ENCODE results near the gene FMNL2. TPM values are rescaled to one million over a fixed set of nuclear protein-coding genes. Genes with fewer than 3 reads are reported as not detected.

The FMNL2 gene
- total and polyA plus RNA-seq, 2 experiments from 2014 or later: 4.4 to 18.6 TPM

DNA sequence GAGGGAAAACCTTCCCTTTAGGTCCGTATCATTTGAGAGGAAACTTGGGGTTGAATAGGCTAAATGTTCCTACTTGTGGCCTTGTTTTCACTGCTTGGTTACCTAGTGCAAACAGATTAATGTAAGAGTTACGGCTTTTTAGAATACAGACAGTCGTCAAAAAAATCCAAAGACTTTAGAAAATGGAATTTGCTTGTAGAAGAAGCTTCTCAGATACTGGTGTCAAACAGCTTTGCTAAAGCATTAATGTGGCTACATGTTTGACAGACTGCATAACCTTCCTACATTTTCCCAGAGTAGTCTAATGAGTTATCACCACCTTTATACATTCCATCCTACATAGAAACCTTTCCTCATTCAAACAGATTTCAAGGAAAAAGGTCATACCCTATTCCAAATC lies 114.6 kb downstream of the FMNL2 start:
- Histone ChIP-seq H3F3A (ENCODE audit: insufficient read depth) (peaks cover 31% of the 10 kb centered on the region), H3K79me2 (ENCODE audit: insufficient read depth) (peaks cover 69% of the 10 kb centered on the region), H3K36me3 (ENCODE audit: low read depth) (no peaks in the 10 kb centered on the region), H3K4me2 (ENCODE audit: unreplicated experiment) (no peak overlapping the region), H3K4me1 (ENCODE audit: insufficient read depth) (peaks cover 20% of the 10 kb centered on the region), H3K4me3 (no peak overlapping the region), H3K27me3 (replicated peaks; ENCODE audit: insufficient read depth) (no peaks in the 10 kb centered on the region), H3K9ac (no peak overlapping the region), H3K27ac (no peak overlapping the region), H3K9me3 (ENCODE audit: low read depth) (no peaks in the 10 kb centered on the region), H3K9me2 (ENCODE audit: insufficient read depth) (no peaks in the 10 kb centered on the region), H4K20me1 (ENCODE audit: insufficient read depth) (no peaks in the 10 kb centered on the region), H2AFZ (no peak overlapping the region)
- TF ChIP-seq EZH2 (IDR thresholded peaks at IDR 0.05; ENCODE audit: insufficient read depth, poor library complexity, severe bottlenecking) (no peak), EZH2phosphoT487 (IDR thresholded peaks at IDR 0.05; ENCODE audit: insufficient read depth, low read depth) (no peak)
- in situ Hi-C loops (cut with MboI): no loop called here
- DNase-seq: no peak
- WGBS, 2 experiments (ENCODE audit: low coverage in 1 of 2, low lambda C conversion rate in 2 of 2, missing lambda C conversion rate in 2 of 2): 95 to 96% methylated on average over 3 of the region's 3 CpGs

DNA sequence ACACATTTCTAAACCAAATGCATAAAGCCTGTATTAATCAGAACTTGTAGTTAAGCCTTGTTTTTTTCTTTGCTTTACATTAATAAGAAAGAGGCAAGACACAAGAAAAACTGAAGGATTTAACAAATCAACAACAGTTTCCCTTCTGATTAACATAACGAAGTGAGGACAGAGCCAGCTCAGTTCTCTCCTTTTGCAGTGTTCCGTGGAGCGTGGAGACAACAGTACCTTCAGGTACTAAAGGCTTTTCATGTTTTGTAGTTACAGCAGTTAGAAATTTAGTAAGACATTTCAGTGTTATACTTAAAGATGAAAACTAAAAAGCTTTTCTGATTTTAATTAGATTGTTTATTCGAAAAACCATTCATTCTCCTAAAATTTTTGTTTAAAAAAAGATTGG lies 115.2 kb downstream of the FMNL2 start:
- Histone ChIP-seq H3K79me2 (ENCODE audit: insufficient read depth) (peaks cover 69% of the 10 kb centered on the region), H3K27me3 (replicated peaks; ENCODE audit: insufficient read depth) (no peaks in the 10 kb centered on the region), H3K4me2 (ENCODE audit: unreplicated experiment) (no peak overlapping the region), H3F3A (ENCODE audit: insufficient read depth) (peaks cover 29% of the 10 kb centered on the region), H3K9ac (no peak overlapping the region), H3K9me2 (ENCODE audit: insufficient read depth) (no peaks in the 10 kb centered on the region), H3K4me1 (ENCODE audit: insufficient read depth) (peaks cover 18% of the 10 kb centered on the region), H3K4me3 (no peak overlapping the region), H3K36me3 (ENCODE audit: low read depth) (no peaks in the 10 kb centered on the region), H3K27ac (no peak overlapping the region), H4K20me1 (ENCODE audit: insufficient read depth) (no peaks in the 10 kb centered on the region), H3K9me3 (ENCODE audit: low read depth) (no peaks in the 10 kb centered on the region), H2AFZ (no peak overlapping the region)
- 95 to 98% methylated on average over 4 of the region's 4 CpGs for WGBS, 2 experiments (ENCODE audit: low coverage in 1 of 2, low lambda C conversion rate in 2 of 2, missing lambda C conversion rate in 2 of 2)
- DNase-seq: no peak
- in situ Hi-C loops (cut with MboI): no loop called here
- TF ChIP-seq EZH2phosphoT487 (IDR thresholded peaks at IDR 0.05; ENCODE audit: insufficient read depth, low read depth) (no peak), EZH2 (IDR thresholded peaks at IDR 0.05; ENCODE audit: insufficient read depth, poor library complexity, severe bottlenecking) (no peak)

DNA sequence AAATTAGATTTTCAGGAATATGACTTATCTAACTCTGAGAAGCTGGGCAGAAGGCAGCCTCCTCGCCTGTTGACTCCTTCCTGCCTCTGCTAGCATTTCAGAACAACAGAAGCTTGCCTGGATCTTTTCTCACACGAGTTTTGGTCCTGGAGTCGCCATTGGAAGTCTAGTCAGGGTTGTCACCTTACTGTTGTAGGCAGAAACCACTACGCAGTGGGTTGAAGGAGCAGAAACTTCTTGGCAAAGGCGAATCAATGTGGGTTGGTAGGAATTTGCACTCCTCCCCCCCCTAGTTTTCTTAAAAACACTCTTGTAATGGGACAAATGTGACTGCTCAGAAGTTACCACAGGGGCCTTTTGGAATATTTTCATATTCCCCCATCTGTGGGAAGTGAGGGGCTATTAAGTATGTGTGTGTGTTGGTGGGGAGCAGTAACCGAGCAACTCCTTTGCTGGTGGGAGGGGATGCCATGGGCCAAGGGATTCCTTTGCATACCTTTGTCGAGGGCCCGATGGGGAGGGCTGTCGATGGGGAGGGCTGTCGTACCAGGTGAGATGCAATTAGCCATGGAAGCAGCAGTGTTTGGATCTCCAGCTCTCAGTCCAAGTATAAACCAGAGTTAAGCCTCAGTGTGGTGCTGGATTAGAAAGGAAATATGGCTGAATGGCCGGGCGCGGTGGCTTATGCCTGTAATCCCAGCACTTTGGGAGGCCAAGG lies 117.4 kb downstream of the FMNL2 start:
- Histone ChIP-seq H4K20me1 (ENCODE audit: insufficient read depth) (no peaks in the 10 kb centered on the region), H3F3A (ENCODE audit: insufficient read depth) (0 out of 2 replicates have a peak, but pooled peaks cover 7% of the 10 kb centered on the region), H3K4me1 (ENCODE audit: insufficient read depth) (peaks cover 8% of the 10 kb centered on the region; the same call in 1 of the 2 replicates), H3K36me3 (ENCODE audit: low read depth) (no peaks in the 10 kb centered on the region), H3K4me3 (no peak overlapping the region), H3K9me2 (ENCODE audit: insufficient read depth) (no peaks in the 10 kb centered on the region), H2AFZ (no peak overlapping the region), H3K4me2 (ENCODE audit: unreplicated experiment) (no peak overlapping the region), H3K27me3 (replicated peaks; ENCODE audit: insufficient read depth) (no peaks in the 10 kb centered on the region), H3K9me3 (ENCODE audit: low read depth) (no peaks in the 10 kb centered on the region), H3K79me2 (ENCODE audit: insufficient read depth) (peaks cover 84% of the 10 kb centered on the region), H3K9ac (no peak overlapping the region), H3K27ac (no peak overlapping the region)
- no peak for DNase-seq
- WGBS, 2 experiments (ENCODE audit: low coverage in 1 of 2, low lambda C conversion rate in 2 of 2, missing lambda C conversion rate in 2 of 2): 98 to 100% methylated on average over 13 of the region's 13 CpGs
- in situ Hi-C loops (cut with MboI): no loop called here
- TF ChIP-seq EZH2 (IDR thresholded peaks at IDR 0.05; ENCODE audit: insufficient read depth, poor library complexity, severe bottlenecking): no peak
- no peak for TF ChIP-seq EZH2phosphoT487 (IDR thresholded peaks at IDR 0.05; ENCODE audit: insufficient read depth, low read depth)

DNA sequence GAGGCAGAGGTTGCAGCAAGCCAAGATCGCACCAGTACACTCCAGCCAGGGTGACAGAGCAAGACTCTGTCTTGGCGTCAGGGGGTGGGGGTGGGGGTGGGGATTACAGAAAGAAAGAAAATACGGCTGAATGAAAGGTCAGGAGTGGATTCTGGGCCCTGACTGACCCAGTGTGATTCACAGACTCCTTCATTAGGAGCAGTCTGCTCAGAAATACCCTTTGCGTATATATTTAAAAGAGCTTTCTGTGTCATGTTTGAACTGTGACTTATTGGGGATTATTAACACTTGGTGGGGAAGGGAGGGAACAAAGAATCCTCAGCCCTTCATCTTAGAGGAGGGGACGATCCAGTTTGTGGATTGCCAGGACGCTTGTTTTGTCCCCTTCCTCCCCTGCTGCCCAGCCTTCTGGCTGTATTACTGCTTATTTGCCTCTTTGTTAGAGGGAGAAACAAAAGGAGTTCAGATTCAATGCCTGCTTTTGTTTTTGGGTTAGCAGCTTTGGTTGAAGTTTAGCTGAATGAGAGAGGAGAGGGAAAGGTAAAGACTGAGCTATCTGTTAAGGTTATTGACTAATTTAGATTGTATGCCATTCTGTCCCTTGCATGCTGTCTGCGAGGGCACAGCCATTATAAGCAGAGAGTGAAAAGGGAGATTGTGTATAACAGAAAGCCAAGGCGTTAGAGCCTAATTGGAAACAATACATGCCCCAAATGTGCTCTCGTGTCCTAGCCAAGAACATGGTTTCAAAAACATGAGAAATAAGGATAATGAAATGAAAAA lies 118.3 kb downstream of the FMNL2 start:
- no peak overlapping the region for H2AFZ ChIP-seq
- no peaks in the 10 kb centered on the region for H3F3A ChIP-seq (ENCODE audit: insufficient read depth)
- 98 to 99% methylated on average over 9 of the region's 9 CpGs for WGBS, 2 experiments (ENCODE audit: low coverage in 1 of 2, low lambda C conversion rate in 2 of 2, missing lambda C conversion rate in 2 of 2)
- TF ChIP-seq EZH2 (IDR thresholded peaks at IDR 0.05; ENCODE audit: insufficient read depth, poor library complexity, severe bottlenecking) (no peak), EZH2phosphoT487 (IDR thresholded peaks at IDR 0.05; ENCODE audit: insufficient read depth, low read depth) (no peak)
- no peak for DNase-seq
- H3K4me1 ChIP-seq (ENCODE audit: insufficient read depth): peaks cover 8% of the 10 kb centered on the region; the same call in 1 of the 2 replicates
- no peaks in the 10 kb centered on the region for H3K27me3 ChIP-seq (replicated peaks; ENCODE audit: insufficient read depth)
- peaks cover 76% of the 10 kb centered on the region for H3K79me2 ChIP-seq (ENCODE audit: insufficient read depth)
- no peaks in the 10 kb centered on the region for H3K9me3 ChIP-seq (ENCODE audit: low read depth)
- H3K4me2 ChIP-seq (ENCODE audit: unreplicated experiment): no peak overlapping the region
- no peaks in the 10 kb centered on the region for H3K9me2 ChIP-seq (ENCODE audit: insufficient read depth)
- no peak overlapping the region for H3K27ac ChIP-seq
- no peak overlapping the region for H3K9ac ChIP-seq
- in situ Hi-C loops (cut with MboI): no loop called here
- H3K4me3 ChIP-seq: no peak overlapping the region
- H3K36me3 ChIP-seq (ENCODE audit: low read depth): no peaks in the 10 kb centered on the region
- no peaks in the 10 kb centered on the region for H4K20me1 ChIP-seq (ENCODE audit: insufficient read depth)
